HG03064 (cell line): Measurements from ENCODE around the gene LARP6.
A peak's percentile ranks its signal among the peaks of the same experiment; 100 is the strongest.
"Not testable (repeated sequence)": the region's sequence is repeated elsewhere in the genome, so short reads cannot be mapped to it uniquely, and the experiment has no call there.

Experiments used
- ATAC-seq: cut with Tn5 transposase; IDR thresholded peaks from one replicate; pipeline ENCODE4 v1.9.1; 2021; ENCODE audit warnings: low read depth; ENCODE audit not compliant: unreplicated experiment

LARP6 gene

DNA sequence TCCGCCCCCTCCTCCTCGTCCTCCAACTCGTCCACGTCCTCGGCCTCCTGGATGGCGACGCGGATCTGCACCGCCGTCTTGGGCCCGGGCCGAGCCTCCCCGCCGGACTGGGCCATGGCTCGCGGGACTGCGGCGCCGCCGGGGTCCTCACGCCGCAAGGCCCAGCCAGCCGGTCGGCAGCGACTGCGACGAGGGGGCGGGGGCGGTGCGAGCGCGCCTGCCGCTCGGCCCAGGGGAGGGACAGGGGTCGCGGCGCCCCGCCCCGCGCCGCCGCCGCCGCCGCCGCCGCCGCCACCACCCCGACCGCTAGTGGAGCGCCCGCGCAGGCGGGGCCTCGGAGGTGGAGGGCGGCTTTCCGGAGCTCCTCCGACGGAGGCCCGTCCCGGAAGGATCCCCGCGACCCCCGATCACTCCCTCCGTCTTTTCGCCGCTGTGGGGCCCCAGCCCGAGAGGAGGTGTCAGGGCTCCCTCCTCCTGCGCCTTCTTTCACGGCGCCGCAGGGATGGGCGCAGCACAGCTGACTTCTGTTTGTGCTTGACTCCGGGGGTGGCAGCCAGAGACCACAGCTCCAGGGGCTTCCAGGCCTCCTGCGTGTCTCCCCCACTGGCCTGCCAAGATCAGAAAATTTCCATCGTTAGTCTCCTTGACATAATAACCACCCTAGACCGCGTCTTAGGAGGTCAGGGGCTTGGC lies at the start of gene LARP6:
Gene LARP6, minus strand, starts transcription at position 185 of the 693 bp plus-strand sequence. Its CDS starts 69 bp downstream, at position 116.
- no peak for ATAC-seq

DNA sequence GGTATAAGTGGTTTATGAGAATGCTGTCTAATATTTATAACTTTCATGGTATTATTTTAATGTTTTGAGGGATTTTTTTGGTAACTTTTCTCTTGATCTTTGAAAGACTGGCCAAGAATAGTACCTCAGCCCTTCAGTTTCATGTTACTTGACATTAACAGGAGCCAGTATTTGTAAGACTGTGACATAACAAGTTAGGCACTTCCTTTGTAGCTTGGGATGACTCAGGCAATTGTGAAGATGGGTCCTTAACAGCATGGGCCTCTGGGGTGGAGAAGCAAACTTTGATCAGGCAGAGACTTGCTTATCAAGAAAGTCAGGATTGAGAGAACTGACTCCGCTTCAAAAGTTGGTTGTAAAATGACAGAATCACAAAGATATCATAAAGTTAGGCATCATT lies 48.1 kb upstream of the LARP6 start:
- no peak for ATAC-seq

DNA sequence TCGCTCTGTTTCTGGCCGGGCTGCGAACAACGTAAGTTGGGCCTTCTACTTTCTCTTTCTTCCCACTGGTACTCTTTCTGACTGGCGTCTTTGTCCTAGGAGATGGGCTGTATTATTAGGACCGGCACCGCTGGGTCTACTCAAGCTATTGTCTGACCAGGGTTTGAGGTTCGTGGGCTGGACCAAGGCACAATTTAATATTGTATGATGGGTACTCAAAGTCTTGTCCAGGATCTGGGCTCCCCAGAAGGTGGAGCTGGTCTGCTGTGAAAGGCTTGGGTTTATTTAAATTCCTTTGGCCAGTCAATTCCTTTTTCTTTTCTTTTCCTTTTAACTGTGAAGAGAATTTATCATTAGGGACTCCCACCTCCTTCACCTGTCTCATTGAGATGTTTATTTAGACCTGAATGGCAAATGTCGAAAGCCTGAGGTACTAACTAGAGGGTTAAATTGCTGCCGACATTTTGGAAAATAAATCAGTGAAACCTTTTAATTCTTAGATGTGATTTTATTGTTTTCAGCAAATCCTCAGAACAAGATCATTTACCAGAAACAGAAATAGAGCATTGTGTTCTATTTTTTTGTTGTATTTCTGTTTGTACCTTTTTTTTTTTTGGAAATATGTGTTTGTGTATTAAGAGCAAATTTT lies 39.1 kb upstream of the LARP6 start:
- peak; percentile 21 for ATAC-seq

DNA sequence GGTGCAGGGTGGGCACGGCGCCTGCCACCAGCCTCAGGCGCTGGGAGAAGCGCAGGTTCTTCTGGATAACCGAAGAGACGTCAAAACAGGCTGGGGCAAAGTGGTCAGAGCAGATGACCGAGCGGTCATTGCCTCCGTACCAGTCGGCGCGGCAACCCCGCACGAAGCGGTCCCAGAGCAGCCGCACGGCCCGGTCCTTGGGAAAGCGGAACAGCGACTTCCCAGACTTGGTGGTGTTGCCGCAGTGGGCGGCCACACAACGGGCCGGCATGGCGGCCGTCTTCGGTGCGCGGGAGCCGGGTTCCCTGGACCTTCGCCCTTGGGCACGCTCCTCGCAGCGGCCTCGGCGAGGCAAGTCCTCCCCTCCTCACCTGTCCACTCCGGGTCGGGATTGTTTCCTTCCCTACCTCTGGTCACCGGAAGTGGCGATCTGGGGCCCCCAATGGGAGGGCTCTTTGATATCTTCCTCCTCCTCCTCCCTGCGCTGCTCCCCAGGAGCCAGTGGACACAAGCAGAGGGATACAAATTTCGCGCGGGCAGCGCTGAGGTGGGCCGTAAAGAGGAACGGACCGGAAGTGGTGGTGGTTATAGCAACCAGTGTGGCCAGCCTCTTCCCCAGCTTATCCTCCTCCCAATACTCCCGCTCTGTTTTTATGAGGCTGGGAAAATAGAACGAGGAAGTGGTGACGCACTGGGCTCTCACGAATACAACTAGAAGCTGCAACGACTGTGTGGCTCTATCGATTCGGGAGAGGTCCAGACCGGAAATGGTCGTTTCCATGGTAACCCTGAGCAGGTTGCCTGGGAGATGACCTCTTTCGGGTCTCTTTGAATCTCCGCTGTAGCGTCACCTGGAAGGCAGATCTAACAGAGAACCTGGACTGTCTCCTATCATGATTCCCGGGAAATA lies 38.3 kb upstream of the LARP6 start, which contains the start of the genes LRRC49 and THAP10:
Gene LRRC49, plus strand, starts transcription at position 825 of the 910 bp plus-strand sequence. Its CDS starts 69 bp downstream, at position 894.
Gene THAP10, minus strand, starts transcription at position 432 of the 910 bp plus-strand sequence. Its CDS starts 161 bp downstream, at position 271.
- peak; percentile 72 for ATAC-seq

DNA sequence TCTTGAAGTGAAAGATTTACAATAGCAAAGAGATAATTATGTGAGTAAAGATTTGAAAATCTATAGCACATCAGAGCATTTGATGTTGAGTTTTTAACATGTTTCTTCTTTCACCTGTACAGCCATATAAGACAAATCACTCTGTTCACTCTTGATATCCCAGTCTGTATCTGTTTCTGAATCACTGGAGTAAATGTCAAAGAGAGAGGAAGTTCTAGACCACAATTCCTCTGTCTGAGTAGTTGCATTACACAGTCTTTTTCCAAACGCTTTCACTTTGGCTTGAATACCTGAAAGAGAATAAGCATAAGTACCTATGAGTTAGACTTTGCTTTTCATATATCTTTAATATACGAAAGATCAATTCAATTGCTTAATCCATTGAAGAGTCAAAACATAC lies 28.4 kb upstream of the LARP6 start:
- ATAC-seq: no peak

DNA sequence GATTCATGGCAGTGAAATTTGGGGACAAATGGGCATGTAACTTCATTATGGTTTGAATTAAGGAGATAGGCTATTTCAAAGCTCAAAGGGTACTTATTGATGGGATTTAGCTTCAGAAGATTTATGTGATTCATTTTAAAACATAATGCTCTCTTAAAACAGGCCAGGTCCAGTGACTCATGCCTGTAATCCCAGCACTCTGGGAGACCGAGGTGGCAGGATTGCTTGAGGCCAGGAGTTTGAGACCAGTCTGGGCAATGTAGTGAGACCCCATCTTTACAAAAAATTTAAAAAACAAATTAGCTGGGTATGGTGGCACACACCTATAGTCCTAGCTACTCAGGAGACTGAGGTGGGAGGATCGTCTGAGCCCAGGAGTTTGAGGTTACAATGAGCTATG lies 26.8 kb upstream of the LARP6 start:
- no peak for ATAC-seq

DNA sequence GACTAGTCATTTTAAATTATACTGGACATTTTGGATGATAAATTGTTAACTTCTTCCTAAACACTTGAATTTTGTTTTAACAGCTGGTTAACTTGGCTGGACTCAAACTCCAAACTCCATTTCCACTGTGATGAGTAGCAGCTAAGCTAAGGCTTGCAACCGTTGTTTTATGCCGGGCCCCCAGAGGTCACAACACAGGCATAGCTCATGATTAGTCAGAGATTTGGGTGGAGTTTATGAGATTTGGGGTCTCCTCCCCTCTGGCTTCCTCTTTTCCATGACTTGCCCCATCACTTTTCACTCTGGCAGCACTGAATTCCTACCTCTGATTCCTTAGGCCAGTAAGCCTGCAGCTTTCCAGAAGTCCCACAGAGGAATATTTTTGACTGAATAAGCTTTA lies 25.4 kb upstream of the LARP6 start:
- no peak for ATAC-seq

DNA sequence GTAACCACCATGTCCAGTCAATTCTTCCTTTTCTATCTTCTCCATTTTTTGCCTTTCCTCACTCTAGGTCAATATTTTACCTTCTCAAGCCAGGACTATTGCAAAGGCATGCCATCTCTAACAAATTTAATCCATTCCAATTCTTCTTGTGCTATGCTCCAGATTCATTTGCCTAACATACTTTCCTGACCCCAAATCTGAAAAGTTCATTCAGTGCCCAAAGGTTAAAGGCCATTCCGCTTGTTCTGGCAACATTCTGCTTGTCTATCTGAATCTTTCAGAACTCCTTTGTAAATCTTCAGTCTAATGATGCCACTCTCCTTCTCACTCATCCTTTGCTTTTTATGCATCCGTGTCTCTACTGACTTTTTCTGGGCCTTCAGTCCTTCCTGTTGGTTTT lies 22.7 kb upstream of the LARP6 start:
- ATAC-seq: no peak

DNA sequence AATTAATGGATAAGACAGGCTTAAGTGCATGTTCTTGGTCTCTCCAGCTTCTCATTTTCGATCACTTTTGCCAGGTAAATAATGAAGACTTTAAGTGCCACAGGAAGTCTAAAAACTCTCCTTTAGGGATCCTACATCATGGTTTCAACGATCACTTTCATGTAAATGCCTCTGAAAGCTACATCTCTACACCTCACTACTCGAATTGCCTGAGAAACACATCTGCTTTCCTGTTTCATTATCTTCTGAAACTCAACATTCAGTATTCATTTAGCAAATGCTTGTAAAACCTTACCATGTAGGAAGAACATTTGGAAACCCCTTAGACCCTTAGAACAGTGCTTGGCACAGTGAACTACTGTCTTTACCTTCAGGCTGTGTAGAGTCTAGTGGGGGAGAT lies 22.1 kb upstream of the LARP6 start:
- ATAC-seq: no peak

DNA sequence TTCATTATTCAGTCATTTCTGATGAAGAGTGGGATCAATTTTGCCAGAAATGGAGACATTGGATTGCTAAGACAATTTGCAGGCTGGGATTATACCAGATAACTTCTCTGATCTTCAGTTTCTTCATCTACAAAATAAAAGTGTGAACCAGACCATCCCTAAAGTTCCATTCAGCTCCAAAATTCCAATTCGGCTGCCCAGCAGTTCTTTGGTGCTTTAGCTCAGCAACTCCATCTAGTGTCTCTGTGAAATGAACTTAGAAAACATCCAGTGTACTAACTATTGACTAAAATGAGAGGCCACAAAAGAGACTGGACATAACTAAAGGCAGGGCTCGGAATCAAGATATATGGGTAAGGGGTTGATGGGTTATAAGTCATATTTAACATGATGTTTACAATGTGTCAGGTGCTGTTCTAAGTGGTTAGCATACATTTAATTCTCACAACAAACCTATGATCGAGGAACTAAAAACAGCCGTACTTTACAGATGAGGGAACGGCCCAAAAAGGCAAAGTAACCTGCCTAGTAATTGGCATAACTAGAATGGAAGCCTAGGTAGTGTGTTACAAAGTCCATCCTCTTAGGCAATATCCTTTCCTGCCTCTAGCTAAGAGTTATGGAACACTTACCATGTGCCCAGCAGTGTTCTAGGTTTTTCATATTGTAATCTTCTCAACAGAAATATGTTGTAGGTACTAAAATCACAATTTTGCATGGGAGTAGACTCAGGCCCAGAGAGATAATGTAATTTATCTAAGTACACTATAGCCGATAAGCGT lies 21.2 kb upstream of the LARP6 start:
- no peak for ATAC-seq

DNA sequence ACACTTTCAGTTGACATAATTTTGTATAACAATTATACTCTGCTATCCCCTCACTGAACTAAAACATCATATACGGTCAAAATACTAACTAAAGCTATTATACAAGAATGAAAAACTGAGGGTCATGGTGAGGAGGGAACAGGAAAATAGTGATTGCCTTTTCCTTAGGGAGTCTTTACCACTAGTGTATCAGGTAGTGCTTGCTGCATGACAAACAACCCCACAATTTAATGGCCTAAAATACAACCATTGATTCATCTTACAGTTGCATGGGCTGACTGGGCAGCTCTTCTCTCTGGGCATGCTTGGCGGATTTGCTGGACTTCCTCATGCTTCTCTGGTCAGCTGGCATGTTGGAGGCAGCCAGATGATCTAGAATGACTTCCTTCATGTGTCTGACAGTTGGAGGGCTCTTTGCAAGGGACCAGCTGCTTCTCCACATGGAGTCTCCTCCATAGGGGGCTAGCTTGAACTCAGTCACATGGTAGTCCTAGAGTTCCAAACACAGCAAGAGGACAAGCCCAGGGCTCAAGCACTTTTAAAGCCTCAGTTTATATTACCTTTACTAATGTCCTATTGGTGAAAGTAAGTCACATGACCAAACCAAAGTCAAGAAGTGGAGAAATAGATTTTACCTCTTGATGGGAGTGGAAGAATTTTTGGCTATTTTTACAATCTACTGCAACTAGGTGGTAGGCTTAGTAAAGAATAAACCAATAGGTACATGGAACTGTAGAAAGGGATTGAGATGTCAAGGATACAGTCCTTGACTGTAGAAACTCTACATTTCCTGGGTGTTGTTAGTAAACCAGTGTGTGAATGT lies 19.5 kb upstream of the LARP6 start:
- no peak for ATAC-seq

DNA sequence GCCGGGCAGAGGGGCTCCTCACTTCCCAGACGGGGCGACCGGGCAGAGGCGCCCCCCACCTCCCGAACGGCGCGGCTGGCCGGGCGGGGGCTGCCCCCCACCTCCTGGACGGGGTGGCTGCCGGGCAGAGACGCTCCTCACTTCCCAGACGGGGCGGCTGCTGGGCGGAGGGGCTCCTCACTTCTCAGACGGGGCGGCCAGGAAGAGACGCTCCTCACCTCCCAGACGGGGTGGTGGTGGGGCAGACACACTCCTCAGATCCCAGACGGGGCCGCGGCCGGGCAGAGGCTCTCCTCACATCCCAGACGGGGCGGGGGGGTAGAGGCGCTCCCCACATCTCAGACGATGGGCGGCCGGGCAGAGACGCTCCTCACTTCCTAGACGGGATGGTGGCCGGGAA lies 17.5 kb upstream of the LARP6 start:
- not testable (repeated sequence) for ATAC-seq

DNA sequence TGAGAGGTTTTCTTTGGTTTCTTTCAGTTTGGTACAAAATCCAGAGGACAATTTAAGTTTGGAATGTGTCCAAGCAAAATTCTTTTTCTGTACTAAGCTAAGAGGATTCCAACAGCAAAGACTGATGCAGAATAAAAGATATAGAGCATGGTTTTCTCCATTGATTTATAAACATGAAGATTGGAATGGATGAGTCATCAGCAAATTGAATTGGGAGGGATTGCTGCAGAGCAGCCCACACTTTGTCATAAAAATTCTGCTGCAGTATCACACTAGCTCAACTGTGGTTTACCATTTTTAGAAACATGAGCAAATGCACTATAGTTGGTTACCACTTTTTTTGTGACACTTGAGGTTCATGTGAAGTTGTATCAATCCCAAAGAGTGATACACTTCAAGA lies 16.1 kb upstream of the LARP6 start:
- ATAC-seq: no peak

DNA sequence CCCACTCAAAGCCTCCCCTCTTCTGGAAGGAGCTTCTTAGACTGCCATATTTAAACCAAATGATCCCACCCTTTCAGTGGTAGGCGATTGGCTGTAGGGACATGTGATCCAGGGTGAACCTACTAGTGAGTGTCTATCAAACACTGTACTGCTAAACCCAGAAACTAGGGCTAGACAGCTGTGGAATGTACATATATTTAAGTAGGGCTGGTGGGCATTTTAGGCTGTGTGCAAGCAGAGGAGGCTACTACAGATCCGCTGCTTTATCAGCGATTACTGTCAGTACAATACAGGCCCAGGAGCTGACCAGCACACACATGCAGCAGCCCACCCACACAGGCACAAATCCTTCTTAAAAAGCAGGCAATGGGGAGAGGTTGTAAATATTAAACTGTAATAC lies 15.4 kb upstream of the LARP6 start:
- ATAC-seq: no peak

DNA sequence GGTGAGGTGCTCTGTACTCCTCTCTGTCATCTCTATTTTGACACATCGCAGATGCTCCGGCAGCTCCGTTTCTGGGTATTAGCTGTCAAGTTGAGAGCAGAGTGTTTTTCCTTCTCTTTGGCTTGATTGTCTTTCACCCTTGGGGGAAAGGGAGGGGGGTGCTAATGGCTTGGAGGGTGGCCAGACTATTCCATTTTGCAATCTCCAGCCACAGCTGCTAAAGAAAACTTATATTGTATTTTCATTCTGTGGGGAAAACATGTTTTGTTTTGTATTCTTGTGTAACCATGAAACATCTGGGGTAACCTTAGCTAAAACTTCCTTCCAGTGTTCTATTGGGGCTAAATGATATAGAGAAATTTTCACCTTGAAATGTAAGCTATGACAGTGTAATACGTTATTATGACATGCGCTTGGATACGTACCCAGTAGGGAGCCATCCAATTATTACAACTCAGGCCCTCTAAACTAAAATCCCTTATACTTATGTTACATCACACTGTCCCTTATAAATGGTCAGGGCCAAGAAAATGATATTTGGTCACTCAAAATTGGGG lies 14.0 kb upstream of the LARP6 start:
- no peak for ATAC-seq

DNA sequence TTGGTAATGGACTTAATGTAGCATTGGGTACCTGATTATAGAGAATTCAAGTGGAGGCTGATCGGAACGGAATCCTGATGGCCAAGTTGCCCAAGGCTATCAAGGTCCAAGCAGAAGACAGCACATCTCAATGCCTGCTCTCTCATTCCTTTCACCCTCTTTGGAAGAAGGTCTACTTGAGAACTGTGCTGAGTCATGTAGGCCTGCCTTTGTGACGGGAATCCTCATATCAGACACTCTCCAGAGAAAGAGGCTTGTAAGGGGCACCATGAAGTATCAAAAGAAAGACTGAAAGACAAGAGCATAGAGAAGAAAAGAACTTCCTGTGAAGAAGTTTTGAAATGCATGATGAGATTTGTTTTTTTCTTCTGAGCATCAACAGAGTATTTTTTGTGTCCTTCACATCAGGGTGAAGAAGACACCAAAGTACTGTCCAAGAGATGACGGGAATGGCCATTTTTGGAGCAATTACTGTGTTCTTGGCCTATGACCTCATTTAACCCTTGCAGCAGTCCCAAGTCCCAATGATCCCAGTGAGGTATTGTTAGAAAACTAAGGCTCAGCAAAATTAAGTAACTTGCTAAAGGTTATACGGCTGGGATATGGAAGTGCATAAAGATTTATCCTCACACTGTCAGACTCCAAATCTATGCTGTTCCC lies 13.2 kb upstream of the LARP6 start:
- no peak for ATAC-seq

DNA sequence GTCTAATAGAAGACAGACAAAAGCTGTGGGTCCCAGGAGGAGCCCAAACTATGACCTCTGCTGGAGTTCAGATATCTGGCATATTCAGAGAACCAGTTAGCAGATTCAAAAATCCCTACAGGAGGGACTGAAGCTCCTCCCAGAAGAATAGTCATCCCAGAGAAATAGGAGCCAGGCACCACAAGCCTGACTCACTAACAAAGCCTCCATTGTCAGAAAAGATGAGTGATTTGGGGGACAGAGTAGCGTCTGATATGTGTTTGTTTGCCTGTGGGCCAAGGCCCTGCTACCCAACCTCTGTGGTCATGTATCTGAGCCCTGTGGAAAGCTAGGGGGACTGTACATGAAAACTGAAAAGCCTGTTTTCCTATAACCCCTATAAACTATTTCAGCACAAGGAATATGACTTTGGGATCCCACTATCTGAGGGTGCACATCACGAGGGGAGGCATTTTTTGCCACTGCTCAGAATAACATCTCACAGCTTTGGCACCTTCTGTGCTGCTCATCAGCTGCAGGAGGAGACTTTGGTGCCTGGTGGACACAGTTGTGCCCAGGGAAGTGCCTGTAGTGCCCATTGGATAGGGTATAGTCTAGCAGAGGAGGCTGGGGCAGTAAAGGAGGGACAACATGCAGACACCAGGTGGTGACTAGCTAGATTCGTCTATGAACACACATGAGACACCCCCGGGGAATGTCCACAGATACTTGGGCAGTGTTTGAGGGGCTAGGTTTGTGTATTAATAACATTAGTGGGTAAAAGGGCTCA lies 9.7 kb upstream of the LARP6 start:
- no peak for ATAC-seq

DNA sequence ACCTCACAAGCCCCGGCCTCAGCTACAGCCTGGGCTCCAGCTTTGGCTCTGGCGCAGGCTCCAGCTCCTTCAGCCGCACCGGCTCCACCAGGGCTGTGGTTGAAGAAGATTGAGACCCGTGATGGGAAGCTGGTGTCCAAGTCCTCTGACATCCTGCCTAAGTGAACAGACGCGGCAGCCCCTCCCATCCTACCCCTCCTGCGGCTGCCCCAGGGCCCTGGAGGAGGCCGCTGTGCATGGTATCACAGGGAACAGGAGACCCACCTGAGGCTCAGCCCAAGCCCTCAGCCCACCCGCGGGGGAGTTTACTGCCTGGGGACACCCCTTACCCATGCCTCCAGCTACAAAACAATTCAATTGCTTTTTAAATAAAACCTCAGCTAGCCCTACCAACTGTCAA lies 6.0 kb upstream of the LARP6 start:
- no peak for ATAC-seq
